GM18519 (cell line): Measurements from ENCODE around the gene EDA.

Experiments
- ATAC-seq: cut with Tn5 transposase; IDR thresholded peaks from one replicate; pipeline ENCODE4 v1.9.1; 2021; ENCODE audit warnings: mild to moderate bottlenecking, moderate library complexity; ENCODE audit not compliant: unreplicated experiment, low FRiP score

Gene EDA

GRCh38 chrX:69615779-69616456 is at the start of gene EDA:
EDA (plus strand) TSS chrX:69616113.
- ATAC-seq = peak; percentile 92

GRCh38 chrX:69568828-69569227 is 47.1 kb upstream of the EDA start:
- no peak for ATAC-seq

GRCh38 chrX:69597399-69597798 is 18.5 kb upstream of the EDA start:
- ATAC-seq = no peak

GRCh38 chrX:69600182-69600581 is 15.7 kb upstream of the EDA start:
- no peak for ATAC-seq

GRCh38 chrX:69603566-69604194 is 12.2 kb upstream of the EDA start:
- no peak for ATAC-seq

GRCh38 chrX:69605521-69605920 is 10.4 kb upstream of the EDA start:
- ATAC-seq = no peak

GRCh38 chrX:69607616-69608015 is 8.3 kb upstream of the EDA start:
- ATAC-seq = no peak

- ATAC-seq = no peak
Measured at GRCh38 chrX:69613946-69614345, 2.0 kb upstream of the EDA start.

- no peak for ATAC-seq
Measured at GRCh38 chrX:69614886-69615285, 1.0 kb upstream of the EDA start.

GRCh38 chrX:69615342-69615741 is 571 bp upstream of the EDA start:
- no peak for ATAC-seq

- no peak for ATAC-seq
Measured at GRCh38 chrX:69616457-69617203, 717 bp downstream of the EDA start.

- ATAC-seq = no peak
Measured at GRCh38 chrX:69618803-69619202, 2.9 kb downstream of the EDA start.

- no peak for ATAC-seq
Measured at GRCh38 chrX:69626129-69626528, 10.2 kb downstream of the EDA start.

GRCh38 chrX:69627744-69628143 is 11.8 kb downstream of the EDA start:
- ATAC-seq = no peak

- ATAC-seq = no peak
Measured at GRCh38 chrX:69630147-69630546, 14.2 kb downstream of the EDA start.

- ATAC-seq = no peak
Measured at GRCh38 chrX:69664693-69665092, 48.8 kb downstream of the EDA start.

GRCh38 chrX:69670001-69670555 is 54.2 kb downstream of the EDA start:
- no peak for ATAC-seq

- no peak for ATAC-seq
Measured at GRCh38 chrX:69674891-69675290, 59.0 kb downstream of the EDA start.

GRCh38 chrX:69705818-69706217 is 89.9 kb downstream of the EDA start:
- ATAC-seq = no peak

GRCh38 chrX:69718102-69718501 is 102.2 kb downstream of the EDA start:
- no peak for ATAC-seq

- no peak for ATAC-seq
Measured at GRCh38 chrX:69724307-69724706, 108.4 kb downstream of the EDA start.
